Measurements from ENCODE around the gene NKAIN4. TPM values are rescaled to one million over a fixed set of nuclear protein-coding genes. Genes with fewer than 3 reads are reported as not detected.

The NKAIN4 gene
- total RNA-seq, 4 donors from 2014 or later = not detected

DNA sequence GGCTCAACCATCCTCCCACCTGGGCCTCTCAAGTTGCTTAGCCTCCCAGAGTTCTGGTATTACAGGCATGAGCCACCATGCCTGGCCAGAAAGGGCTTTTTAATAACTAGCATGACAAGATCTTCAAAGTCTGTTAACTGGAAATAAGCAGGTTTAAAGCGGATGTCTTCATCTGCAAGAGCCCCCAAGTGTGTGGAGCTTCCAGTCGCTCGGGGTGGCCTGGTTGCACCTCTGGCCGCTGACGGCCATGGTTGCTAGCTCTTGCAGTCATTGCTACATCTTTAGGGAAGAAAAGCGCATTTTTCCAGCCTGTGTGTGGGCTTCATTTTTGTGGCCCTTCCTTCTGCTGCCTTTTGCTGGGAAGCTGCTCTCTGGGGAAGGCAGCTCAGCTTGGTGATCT, 26.1 kb upstream of the NKAIN4 start:
- DNase-seq (ENCODE audit: low spot score) (no peak), ATAC-seq (ENCODE audit: low FRiP score) (no peak)
- TF ChIP-seq, protein P1, sequence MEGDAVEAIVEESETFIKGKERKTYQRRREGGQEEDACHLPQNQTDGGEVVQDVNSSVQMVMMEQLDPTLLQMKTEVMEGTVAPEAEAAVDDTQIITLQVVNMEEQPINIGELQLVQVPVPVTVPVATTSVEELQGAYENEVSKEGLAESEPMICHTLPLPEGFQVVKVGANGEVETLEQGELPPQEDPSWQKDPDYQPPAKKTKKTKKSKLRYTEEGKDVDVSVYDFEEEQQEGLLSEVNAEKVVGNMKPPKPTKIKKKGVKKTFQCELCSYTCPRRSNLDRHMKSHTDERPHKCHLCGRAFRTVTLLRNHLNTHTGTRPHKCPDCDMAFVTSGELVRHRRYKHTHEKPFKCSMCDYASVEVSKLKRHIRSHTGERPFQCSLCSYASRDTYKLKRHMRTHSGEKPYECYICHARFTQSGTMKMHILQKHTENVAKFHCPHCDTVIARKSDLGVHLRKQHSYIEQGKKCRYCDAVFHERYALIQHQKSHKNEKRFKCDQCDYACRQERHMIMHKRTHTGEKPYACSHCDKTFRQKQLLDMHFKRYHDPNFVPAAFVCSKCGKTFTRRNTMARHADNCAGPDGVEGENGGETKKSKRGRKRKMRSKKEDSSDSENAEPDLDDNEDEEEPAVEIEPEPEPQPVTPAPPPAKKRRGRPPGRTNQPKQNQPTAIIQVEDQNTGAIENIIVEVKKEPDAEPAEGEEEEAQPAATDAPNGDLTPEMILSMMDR (IDR thresholded peaks at IDR 0.05) = no peak

DNA sequence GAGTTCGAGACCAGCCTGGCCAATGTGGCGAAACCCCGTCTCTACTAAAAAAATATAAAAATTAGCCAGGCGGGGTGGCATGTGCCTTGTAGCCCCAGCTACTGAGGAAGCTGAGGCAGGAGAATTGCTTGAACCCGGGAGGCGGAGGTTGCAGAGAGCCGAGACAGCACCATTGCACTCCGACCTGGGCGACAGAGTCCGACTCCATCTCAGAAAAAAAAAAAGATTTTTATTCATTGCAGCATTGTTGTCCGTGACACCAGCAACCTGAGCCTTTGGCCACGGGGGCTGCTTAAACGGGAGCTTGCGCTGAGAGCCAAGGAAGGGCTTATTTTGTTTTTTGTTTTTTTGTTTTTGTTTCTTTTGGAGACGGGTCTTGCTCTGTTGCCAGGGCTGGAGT, 25.7 kb upstream of the NKAIN4 start:
- ATAC-seq (ENCODE audit: low FRiP score) = no peak
- TF ChIP-seq, protein P1 (IDR thresholded peaks at IDR 0.05) = no peak
- no peak for DNase-seq (ENCODE audit: low spot score)

DNA sequence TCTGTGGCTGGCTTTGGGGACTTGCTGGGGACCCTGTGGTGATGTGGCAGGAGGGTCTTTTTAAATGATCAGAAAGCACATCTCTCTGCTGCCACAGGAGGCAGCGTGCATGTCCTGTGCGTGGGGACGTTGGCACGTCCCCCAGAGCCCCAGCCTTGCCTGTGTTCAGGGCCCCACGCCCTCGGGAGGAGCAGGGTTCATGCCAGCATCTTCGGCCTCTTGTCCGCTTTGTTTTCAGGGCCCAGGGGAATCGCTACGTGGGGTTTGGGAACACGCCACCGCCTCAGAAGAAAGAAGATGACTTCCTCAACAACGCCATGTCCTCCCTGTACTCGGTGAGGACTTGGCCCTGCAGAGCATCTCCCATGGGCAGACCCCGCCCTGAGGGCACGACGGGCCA, 24.4 kb upstream of the NKAIN4 start:
- TF ChIP-seq, protein P1 (IDR thresholded peaks at IDR 0.05) = no peak
- ATAC-seq (ENCODE audit: low FRiP score) (no peak), DNase-seq (ENCODE audit: low spot score) (no peak)

DNA sequence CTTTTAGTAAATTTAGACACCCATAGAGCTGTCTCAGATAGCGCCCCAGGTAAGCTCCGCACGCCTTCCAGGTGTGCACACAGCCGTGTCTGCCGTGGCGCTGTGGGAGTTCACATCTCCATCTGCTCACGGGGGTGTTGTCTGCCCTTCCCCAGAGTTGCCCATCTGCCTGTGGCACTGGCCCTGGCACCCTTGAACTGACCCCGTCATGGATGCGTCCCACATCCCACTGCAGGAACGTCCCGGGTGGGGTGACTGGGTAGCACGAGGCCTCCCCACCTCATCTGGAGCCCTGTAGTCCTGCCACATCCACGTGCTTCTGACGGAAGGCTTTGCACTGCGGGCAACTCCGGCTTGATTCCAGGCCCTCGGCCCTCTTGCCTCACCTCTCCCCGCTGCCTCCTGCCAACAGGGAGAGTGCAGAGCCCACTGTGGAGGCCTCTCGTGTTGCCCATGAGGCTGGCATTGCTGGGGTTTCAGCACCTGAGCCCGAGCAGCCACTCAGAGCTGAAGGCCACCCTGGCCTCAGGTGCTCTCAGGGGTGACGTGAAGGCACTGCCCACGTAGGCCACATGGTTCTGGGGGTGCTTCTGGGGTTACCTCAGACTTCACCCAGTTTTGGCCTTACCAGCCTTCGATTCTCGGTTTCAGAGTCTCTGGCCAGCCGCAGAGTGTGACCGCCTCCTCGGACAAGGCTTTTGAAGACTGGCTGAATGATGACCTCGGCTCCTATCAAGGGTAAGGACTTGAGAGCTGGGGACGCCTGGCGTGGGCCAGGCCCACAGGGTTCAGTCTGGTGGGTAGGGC, 23.4 kb upstream of the NKAIN4 start:
- TF ChIP-seq, protein P1 (IDR thresholded peaks at IDR 0.05) = no peak
- ATAC-seq (ENCODE audit: low FRiP score) (no peak), DNase-seq (ENCODE audit: low spot score) (no peak)

DNA sequence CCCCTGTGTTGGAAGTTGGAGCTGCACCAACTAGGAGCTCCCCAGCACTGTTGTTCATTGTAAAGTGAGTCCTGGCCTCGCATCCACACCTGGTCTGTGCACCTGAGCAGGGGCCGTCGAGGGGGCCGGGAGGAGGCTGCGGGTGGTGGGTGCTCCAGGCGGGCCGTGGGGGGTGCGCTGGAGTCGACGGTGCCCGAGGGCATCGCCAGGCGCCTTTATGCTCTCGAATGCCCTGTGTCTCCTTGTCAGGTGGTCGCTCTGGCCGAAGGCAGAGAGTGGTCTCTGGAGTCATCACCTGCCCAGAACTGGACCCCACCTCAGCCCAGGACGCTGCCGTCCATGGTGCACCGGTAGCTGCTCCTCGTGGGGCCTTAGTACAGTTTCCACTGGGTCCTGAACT, 22.7 kb upstream of the NKAIN4 start:
- ATAC-seq (ENCODE audit: low FRiP score) (no peak), DNase-seq (ENCODE audit: low spot score) (no peak)
- TF ChIP-seq, protein P1 (IDR thresholded peaks at IDR 0.05) = no peak

DNA sequence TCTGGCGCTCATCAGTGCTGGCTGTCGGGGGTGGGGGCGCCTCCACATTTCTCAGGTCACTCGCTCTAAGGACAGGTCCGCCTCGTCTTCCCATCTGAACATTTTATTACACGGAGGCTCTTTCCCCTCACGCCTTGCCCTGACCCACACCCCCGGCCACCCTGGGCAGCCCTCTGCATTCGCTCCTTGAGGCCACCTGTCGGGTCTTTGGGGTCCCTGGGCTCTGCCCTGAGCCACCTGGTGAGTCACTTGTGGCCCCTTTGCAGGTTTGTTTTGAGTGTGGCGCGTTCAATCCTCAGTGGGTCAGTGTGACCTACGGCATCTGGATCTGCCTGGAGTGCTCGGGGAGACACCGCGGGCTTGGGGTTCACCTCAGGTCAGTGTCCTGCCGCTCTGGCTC, 21.6 kb upstream of the NKAIN4 start:
- ATAC-seq (ENCODE audit: low FRiP score) (no peak), DNase-seq (ENCODE audit: low spot score) (no peak)
- TF ChIP-seq, protein P1 (IDR thresholded peaks at IDR 0.05) = no peak

Data from omental fat pad (tissue), 4 donors.